HepG2 (cell line): ENCODE data around the gene TUBG2.

Experiments
- AHR ChIP-seq: IDR thresholded peaks from 2 replicates; pipeline ENCODE4 v1.6.1; 2018; ENCODE audit warnings: missing genetic modification reagents, missing compliant biosample characterization
- CEBPB ChIP-seq: IDR thresholded peaks from 2 replicates; pipeline ENCODE4 v1.6.1; 2011; ENCODE audit warnings: low read depth, low read length, improper control_type of control experiment, borderline replicate concordance
- EZH2 ChIP-seq: conservative IDR thresholded peaks from 2 replicates; pipeline ENCODE4 v1.6.1; 2012; ENCODE audit warnings: mild to moderate bottlenecking, low read depth, low read length, moderate library complexity
- HNRNPK ChIP-seq: fragments of 200-400 bp; formaldehyde crosslinking; IDR thresholded peaks from 2 replicates; pipeline ENCODE4 v1.6.1; 2018; ENCODE audit warnings: low read length, low read depth, moderate library complexity, mild to moderate bottlenecking; ENCODE audit not compliant: poor library complexity, severe bottlenecking
- PHB2 ChIP-seq: fragments of 450-650 bp; IDR thresholded peaks from 2 replicates; pipeline ENCODE4 v1.6.1; 2018; ENCODE audit not compliant: partially characterized antibody
- POLR2A ChIP-seq, 2 experiments: IDR thresholded peaks; 2 replicates each; pipeline ENCODE4 v1.6.1; 2011; ENCODE audit warnings: low read depth in 2 of 2, low read length in 2 of 2, mild to moderate bottlenecking in 1 of 2, moderate library complexity in 1 of 2; ENCODE audit not compliant: insufficient read depth in 1 of 2
- SMARCC2 ChIP-seq: fragments of 450-650 bp; IDR thresholded peaks from 2 replicates; pipeline ENCODE4 v1.6.1; 2017; ENCODE audit warnings: antibody characterized with exemption, mild to moderate bottlenecking
- ZNF644 ChIP-seq: IDR thresholded peaks from 2 replicates; pipeline ENCODE4 v1.6.1; 2016; ENCODE audit warnings: low read depth
- TF ChIP-seq, protein P1 (sequence below): sonication (generic); formaldehyde crosslinking; IDR thresholded peaks from 2 replicates; pipeline ENCODE4 v1.8.0; 2022; ENCODE audit warnings: low read depth, missing genetic modification reagents
- TF ChIP-seq, protein P2 (sequence below): sonication (generic); formaldehyde crosslinking; IDR thresholded peaks from 2 replicates; pipeline ENCODE4 v1.4.0; 2020; ENCODE audit warnings: missing genetic modification reagents
- TF ChIP-seq, protein P3 (sequence below): sonication (generic); formaldehyde crosslinking; conservative IDR thresholded peaks from 2 replicates; pipeline ENCODE4 v1.4.0; 2020; ENCODE audit warnings: missing genetic modification reagents
- TF ChIP-seq, protein P4 (sequence below): sonication (generic); formaldehyde crosslinking; IDR thresholded peaks from 2 replicates; pipeline ENCODE4 v1.5.0; 2020; ENCODE audit warnings: mild to moderate bottlenecking, missing genetic modification reagents, moderate library complexity
- TF ChIP-seq, protein P5 (sequence below): sonication (generic); formaldehyde crosslinking; IDR thresholded peaks from 2 replicates; pipeline ENCODE4 v1.9.0; 2021; ENCODE audit warnings: mild to moderate bottlenecking, missing genetic modification reagents

DNA sequence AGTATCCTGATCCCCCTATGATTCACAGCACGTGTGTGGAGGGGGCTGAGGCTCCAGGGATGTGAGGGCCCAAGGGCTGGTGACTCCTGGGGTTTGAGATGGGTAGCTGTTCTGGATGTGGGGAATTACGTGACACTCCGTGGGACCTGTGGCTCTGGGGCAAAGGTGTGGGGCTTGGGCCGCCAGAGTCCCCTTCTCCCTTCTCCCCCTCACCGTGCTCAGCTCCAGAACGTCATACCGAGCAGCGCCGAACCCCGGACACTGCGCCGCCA, 10.6 kb downstream of the TUBG2 start:
- TF ChIP-seq, protein P1, sequence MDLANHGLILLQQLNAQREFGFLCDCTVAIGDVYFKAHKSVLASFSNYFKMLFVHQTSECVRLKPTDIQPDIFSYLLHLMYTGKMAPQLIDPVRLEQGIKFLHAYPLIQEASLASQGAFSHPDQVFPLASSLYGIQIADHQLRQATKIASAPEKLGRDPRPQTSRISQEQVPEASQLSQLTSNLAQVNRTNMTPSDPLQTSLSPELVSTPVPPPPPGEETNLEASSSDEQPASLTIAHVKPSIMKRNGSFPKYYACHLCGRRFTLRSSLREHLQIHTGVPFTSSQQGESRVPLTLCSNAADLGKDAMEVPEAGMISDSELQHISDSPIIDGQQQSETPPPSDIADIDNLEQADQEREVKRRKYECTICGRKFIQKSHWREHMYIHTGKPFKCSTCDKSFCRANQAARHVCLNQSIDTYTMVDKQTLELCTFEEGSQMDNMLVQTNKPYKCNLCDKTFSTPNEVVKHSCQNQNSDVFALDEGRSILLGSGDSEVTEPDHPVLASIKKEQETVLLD (CRISPR knock-in tag): no peak
- TF ChIP-seq EZH2 (no peak), ZNF644 (CRISPR knock-in tag) (no peak), CEBPB (no peak), SMARCC2 (no peak), HNRNPK (no peak), AHR (CRISPR knock-in tag) (no peak), POLR2A (IDR thresholded peaks at IDR 0.05; ENCODE audit: insufficient read depth in 1 of 2, low read depth in 2 of 2, low read length in 2 of 2) (no peak; a peak in 1 of 4 replicates), PHB2 (no peak)
- TF ChIP-seq, protein P2, sequence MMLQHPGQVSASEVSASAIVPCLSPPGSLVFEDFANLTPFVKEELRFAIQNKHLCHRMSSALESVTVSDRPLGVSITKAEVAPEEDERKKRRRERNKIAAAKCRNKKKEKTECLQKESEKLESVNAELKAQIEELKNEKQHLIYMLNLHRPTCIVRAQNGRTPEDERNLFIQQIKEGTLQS (CRISPR knock-in tag): no peak
- TF ChIP-seq, protein P3, sequence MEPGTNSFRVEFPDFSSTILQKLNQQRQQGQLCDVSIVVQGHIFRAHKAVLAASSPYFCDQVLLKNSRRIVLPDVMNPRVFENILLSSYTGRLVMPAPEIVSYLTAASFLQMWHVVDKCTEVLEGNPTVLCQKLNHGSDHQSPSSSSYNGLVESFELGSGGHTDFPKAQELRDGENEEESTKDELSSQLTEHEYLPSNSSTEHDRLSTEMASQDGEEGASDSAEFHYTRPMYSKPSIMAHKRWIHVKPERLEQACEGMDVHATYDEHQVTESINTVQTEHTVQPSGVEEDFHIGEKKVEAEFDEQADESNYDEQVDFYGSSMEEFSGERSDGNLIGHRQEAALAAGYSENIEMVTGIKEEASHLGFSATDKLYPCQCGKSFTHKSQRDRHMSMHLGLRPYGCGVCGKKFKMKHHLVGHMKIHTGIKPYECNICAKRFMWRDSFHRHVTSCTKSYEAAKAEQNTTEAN (CRISPR knock-in tag): no peak
- TF ChIP-seq, protein P4, sequence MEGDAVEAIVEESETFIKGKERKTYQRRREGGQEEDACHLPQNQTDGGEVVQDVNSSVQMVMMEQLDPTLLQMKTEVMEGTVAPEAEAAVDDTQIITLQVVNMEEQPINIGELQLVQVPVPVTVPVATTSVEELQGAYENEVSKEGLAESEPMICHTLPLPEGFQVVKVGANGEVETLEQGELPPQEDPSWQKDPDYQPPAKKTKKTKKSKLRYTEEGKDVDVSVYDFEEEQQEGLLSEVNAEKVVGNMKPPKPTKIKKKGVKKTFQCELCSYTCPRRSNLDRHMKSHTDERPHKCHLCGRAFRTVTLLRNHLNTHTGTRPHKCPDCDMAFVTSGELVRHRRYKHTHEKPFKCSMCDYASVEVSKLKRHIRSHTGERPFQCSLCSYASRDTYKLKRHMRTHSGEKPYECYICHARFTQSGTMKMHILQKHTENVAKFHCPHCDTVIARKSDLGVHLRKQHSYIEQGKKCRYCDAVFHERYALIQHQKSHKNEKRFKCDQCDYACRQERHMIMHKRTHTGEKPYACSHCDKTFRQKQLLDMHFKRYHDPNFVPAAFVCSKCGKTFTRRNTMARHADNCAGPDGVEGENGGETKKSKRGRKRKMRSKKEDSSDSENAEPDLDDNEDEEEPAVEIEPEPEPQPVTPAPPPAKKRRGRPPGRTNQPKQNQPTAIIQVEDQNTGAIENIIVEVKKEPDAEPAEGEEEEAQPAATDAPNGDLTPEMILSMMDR (CRISPR knock-in tag): no peak
- TF ChIP-seq, protein P5, sequence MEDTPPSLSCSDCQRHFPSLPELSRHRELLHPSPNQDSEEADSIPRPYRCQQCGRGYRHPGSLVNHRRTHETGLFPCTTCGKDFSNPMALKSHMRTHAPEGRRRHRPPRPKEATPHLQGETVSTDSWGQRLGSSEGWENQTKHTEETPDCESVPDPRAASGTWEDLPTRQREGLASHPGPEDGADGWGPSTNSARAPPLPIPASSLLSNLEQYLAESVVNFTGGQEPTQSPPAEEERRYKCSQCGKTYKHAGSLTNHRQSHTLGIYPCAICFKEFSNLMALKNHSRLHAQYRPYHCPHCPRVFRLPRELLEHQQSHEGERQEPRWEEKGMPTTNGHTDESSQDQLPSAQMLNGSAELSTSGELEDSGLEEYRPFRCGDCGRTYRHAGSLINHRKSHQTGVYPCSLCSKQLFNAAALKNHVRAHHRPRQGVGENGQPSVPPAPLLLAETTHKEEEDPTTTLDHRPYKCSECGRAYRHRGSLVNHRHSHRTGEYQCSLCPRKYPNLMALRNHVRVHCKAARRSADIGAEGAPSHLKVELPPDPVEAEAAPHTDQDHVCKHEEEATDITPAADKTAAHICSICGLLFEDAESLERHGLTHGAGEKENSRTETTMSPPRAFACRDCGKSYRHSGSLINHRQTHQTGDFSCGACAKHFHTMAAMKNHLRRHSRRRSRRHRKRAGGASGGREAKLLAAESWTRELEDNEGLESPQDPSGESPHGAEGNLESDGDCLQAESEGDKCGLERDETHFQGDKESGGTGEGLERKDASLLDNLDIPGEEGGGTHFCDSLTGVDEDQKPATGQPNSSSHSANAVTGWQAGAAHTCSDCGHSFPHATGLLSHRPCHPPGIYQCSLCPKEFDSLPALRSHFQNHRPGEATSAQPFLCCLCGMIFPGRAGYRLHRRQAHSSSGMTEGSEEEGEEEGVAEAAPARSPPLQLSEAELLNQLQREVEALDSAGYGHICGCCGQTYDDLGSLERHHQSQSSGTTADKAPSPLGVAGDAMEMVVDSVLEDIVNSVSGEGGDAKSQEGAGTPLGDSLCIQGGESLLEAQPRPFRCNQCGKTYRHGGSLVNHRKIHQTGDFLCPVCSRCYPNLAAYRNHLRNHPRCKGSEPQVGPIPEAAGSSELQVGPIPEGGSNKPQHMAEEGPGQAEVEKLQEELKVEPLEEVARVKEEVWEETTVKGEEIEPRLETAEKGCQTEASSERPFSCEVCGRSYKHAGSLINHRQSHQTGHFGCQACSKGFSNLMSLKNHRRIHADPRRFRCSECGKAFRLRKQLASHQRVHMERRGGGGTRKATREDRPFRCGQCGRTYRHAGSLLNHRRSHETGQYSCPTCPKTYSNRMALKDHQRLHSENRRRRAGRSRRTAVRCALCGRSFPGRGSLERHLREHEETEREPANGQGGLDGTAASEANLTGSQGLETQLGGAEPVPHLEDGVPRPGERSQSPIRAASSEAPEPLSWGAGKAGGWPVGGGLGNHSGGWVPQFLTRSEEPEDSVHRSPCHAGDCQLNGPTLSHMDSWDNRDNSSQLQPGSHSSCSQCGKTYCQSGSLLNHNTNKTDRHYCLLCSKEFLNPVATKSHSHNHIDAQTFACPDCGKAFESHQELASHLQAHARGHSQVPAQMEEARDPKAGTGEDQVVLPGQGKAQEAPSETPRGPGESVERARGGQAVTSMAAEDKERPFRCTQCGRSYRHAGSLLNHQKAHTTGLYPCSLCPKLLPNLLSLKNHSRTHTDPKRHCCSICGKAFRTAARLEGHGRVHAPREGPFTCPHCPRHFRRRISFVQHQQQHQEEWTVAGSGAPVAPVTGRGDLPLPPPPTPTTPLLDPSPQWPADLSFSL (CRISPR knock-in tag): no peak
